GM19395 (cell line): ENCODE measurements around the gene KCNMB2.
"Not testable (repeated sequence)": the region's sequence is repeated elsewhere in the genome, so short reads cannot be mapped to it uniquely, and the experiment has no call there.

Experiments
- ATAC-seq: cut with Tn5 transposase; IDR thresholded peaks from one replicate; pipeline ENCODE4 v1.9.1; 2021; ENCODE audit warnings: mild to moderate bottlenecking, moderate library complexity; ENCODE audit not compliant: unreplicated experiment

KCNMB2 gene

GRCh38 chr3:178849199-178849910, 313.1 kb downstream of the KCNMB2 start:
- ATAC-seq = no peak

- no peak for ATAC-seq
Observed at GRCh38 chr3:178850450-178851190, 314.4 kb downstream of the KCNMB2 start.

- no peak for ATAC-seq
Observed at GRCh38 chr3:178851564-178851963, 315.3 kb downstream of the KCNMB2 start.

- no peak for ATAC-seq
Observed at GRCh38 chr3:178856804-178857203, 320.6 kb downstream of the KCNMB2 start.

- ATAC-seq = no peak
Observed at GRCh38 chr3:178859386-178859785, 323.1 kb downstream of the KCNMB2 start.

- not testable (repeated sequence) for ATAC-seq
Observed at GRCh38 chr3:178859900-178860436, 323.7 kb downstream of the KCNMB2 start.

GRCh38 chr3:178868681-178869080, 332.4 kb downstream of the KCNMB2 start:
- no peak for ATAC-seq

- no peak for ATAC-seq
Observed at GRCh38 chr3:178870085-178870484, 333.8 kb downstream of the KCNMB2 start.

GRCh38 chr3:178875157-178875556, 338.9 kb downstream of the KCNMB2 start:
- ATAC-seq = no peak

- no peak for ATAC-seq
Observed at GRCh38 chr3:178875836-178876235, 339.6 kb downstream of the KCNMB2 start.

GRCh38 chr3:178880274-178880673, 344.0 kb downstream of the KCNMB2 start:
- ATAC-seq = no peak
